Hematopoietic multipotent progenitor cell treated with erythropoietin and hydrocortisone succinate and interleukin-3 and kit ligand, for 4 days (in vitro differentiated cells): Measurements from ENCODE around the gene IL31RA.

ENCODE experiments used
- DNase-seq: peaks from one replicate; pipeline ENCODE4 v3.0.0-alpha.2; 2015

Gene IL31RA

DNA sequence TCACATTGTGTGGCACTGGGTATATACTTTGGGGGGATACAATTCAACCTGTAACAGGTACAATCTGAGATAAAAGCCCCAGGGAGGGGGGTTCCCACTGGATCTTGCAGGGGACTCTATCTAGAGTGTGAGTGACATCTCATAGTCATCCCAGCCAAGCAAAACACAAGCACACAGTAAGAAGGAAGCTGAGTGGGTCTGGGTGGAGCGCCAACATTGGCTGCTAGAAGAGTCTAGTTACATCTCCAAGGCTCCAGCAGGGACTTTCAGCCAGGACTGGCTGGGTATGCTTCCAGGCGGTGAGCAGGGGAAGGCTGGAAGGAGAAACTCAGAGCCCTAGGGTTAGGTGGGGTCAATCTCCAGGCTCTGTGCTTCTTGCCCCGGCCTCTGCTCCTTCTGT lies 53.0 kb downstream of the IL31RA start:
- DNase-seq, result no peak

DNA sequence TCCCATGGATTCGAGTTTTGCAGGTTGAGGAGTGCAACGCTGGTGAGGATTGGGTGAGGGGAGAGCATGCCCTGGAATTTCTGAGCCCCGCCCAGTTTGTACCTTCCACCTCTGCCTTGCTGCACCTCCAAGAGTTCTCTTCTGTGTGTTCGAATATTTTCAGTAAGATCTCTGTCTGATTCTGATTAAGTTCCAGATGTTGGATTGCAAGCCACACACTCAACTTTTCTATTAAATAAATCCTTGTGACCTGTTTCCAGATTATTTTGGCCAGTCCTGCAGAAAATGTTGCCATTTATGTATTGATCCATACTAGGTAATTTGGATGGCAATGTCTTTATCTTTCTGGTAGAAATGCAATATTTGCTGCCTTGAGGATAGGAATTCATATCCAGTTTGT lies 54.1 kb downstream of the IL31RA start:
- no peak for DNase-seq

- DNase-seq, result no peak
Measured at GRCh38 chr5:55907927-55908326, 56.8 kb downstream of the IL31RA start.

GRCh38 chr5:55908804-55909203 lies 57.6 kb downstream of the IL31RA start:
- DNase-seq, result no peak

- no peak for DNase-seq
Measured at GRCh38 chr5:55911784-55912653, 60.9 kb downstream of the IL31RA start.

DNA sequence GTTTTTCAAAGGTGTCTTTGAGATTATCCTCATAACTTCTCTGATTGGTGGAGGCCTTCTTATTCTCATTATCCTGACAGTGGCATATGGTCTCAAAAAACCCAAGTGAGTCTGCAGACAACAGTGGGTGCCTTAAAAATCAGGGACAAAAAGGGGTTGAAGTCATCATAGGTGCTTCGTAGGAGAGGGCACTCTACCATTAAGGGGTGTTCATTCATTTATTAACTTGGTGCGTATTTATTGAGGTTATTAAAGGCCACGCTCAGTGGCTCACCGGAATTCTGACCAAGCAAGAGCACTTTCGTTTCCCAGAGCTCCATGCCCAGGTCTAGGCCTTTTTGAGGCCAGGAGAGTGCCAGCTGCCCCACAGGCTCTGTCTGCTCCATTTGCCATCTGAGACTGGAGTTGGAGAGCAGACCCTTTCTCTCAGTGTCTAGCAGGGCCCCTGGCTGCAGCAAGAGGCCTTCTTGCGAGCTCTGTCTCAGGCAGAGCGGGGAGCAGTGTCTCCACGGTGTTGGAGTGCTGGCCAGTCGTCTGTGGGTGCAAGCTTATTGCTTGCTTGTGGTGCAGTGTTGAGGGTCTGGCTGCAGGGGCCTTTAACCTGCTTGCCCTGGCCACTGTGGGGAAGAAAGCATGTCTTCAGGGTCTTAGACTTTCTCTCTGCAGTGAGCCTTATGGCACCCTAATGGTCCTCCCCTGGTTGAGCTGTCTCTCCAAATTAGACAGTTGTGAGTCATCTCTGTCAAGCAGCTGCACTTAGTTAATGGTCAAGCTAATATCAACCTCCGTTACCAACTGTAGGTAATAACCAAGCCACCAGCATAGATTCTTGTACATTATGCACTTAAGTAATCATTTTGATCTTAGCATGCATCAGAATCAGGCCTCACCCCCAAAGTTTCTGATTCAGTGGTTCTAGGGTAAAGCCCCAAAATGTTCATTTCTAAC lies 62.6 kb downstream of the IL31RA start:
- no peak for DNase-seq

DNA sequence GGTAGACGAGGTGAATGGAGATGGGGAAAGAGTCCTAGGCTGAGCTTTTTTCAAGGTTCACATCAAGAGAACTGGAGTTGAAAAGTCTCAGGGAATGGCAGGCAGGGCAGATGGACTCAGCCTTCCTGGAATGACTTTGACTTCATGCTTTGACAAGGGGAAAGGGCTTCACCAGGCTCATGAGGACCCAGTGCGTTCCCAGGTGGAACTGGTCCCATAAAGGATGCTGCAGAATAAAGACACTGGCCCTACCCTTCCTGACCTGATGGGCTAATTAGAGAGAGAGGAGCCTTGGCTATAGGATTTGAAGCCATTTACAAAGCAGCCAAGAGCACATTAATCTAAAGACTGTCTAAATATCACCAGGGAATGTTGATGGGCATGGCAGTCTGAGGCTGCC lies 63.8 kb downstream of the IL31RA start:
- DNase-seq, result no peak

- no peak for DNase-seq
Measured at GRCh38 chr5:55915783-55916182, 64.6 kb downstream of the IL31RA start.

DNA sequence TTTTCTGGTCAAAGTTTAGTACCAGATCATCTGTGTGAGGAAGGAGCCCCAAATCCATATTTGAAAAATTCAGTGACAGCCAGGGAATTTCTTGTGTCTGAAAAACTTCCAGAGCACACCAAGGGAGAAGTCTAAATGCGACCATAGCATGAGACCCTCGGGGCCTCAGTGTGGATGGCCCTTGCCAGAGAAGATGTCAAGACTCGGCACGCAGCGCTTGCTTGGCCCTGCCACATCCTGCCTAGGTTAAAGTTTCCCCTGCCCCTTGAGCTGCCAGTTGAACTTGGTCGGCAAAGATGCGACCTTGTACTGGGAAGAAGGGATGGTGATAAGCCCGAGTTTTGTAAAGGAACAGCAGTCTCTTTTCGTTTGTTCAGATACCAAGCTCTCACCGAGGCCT lies 65.8 kb downstream of the IL31RA start:
- no peak for DNase-seq

DNA sequence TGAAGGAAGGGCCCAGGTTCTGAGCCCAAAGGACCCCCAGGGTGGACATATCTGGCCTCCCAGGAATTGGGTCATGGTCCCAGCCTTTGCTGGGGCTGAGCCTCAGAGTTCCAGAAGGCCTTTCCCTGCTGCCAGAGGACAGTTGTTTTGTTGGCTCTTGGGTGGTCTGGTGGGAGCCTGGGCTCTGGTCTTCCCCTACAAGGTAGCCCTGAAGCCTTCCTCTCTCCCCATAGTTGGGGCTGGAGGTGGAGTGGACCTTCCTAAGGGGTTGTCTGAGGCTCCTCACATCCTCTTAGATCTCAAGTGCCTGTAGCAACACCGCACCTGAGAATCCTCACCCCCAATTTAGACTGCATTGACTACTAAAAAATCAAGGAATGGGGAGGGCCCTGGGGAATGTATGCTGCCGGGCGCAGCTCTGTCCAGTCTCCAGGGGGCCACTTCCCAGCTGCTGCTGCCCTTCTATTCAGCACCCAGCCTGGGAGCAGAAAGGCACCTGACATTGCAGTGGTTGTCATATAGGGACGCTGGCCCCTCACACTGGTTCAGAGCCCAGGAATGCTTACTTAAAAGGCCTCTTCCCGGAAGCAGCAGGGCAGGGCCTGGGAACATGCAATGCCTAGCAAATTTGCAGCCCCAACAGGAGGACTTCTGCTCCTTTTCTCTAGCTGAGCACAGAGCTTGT lies 66.4 kb downstream of the IL31RA start:
- DNase-seq, result no peak

GRCh38 chr5:55918087-55919035 lies 67.2 kb downstream of the IL31RA start:
- DNase-seq, result no peak

DNA sequence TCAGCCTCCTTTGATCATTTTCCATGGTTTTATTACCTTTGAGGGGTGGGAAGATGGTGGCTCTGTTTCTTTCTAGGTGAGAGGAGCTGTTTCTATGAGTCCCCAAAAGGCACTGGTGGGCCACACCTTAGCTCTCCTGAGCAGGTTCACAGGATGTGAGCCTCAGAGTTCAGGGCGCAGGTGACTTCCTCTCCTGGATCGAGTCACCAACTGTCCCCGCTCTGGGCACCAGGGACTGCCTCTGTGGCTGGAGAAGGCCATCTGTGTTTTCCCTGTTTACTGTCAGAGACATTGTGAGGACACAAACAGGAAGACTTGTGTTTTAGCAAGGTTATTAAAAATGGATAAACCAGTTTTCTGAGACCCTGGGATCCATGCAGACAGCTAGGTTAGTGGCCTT lies 68.5 kb downstream of the IL31RA start:
- DNase-seq, result no peak

GRCh38 chr5:55920784-55921183 lies 69.6 kb downstream of the IL31RA start:
- peak; percentile 46 for DNase-seq

GRCh38 chr5:55921617-55922016 lies 70.5 kb downstream of the IL31RA start:
- no peak for DNase-seq

- DNase-seq, result peak; percentile 57
Measured at GRCh38 chr5:55923177-55923771, 72.1 kb downstream of the IL31RA start.

DNA sequence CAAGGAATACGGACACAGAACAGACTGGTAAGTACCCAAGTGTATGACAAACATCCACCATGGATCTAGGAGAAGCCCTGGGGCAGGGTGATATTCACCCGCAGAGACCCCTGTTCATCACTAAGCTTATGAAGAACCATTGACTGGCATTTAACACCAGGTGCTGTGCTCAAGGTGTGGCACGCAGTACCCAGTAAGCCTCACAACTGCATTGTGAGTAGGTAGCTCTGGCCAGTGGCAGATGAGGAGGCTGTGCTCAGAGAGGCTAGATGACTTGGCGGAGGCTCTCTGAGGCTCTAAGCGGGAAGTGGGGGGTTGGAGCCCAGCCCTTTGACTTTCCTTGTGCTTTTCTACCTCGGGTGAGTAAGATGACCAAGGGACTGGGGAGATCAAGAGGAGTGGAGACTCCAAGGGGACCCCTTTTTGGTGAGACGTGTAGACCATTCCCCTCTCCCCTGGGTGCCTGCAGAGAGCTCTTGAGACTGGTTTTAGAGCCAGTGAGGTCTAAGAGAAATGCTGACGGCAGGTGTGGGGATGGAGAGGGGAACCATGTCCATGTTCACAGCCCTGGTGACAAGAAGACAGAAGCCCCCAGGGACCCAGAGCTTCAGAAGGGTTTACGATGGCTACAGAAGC lies 72.8 kb downstream of the IL31RA start:
- no peak for DNase-seq

- no peak for DNase-seq
Measured at GRCh38 chr5:55924744-55925143, 73.6 kb downstream of the IL31RA start.

- DNase-seq, result no peak
Measured at GRCh38 chr5:55925181-55925580, 74.0 kb downstream of the IL31RA start.

- no peak for DNase-seq
Measured at GRCh38 chr5:55925712-55926111, 74.6 kb downstream of the IL31RA start.

DNA sequence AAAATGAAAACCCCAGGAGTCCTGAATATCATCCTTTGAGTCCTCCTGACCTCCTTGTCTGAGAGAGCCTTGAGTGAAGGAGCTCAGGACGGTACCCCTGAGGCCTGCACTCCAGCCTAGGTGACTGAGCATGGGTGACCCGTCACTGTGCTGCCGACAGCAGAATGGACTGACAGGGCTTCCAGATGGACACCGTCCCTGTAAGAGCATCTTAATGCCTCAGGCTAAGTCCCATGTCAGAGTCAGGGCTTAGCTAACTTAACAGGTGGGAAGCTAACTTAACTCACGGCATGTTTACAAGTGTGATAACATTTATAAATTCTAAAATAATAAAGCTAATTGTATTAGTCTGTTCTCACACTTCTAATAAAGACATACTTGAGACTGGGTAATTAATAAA lies 75.3 kb downstream of the IL31RA start:
- no peak for DNase-seq
